ENCODE measurements around the gene ALAS1. TPM values are rescaled to one million over a fixed set of nuclear protein-coding genes. Genes with fewer than 3 reads are reported as not detected.

Gene ALAS1
- total RNA-seq, 1 experiment from 2014 or later = 53.1 TPM

DNA sequence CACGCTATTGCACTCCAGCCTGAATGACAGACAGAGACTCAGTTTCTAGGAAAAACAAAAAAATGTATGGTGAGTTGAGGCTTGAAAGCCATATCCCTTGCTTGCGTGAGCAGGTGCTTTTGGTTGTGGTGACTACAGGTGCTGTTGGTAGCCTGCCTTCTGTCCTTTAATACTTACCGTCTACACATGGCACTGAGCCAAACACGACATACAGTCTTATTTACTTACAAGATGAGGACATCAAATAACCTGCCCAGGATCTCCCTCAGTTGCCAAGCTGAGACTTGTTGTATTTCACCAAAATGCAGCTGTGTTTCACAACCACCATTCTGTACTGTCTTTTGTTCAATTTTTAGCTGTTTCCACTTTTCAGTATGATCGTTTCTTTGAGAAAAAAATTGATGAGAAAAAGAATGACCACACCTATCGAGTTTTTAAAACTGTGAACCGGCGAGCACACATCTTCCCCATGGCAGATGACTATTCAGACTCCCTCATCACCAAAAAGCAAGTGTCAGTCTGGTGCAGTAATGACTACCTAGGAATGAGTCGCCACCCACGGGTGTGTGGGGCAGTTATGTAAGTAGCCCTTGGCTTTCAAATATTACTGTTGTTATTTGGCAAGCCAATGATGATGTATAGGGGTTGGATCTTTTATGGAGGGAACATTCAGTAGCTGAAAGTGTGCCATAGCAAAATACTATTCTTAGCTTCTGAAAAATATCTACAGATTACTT, 6.5 kb downstream of the ALAS1 start:
- no TSS peak for BruUV-seq (replicated peaks)
- no peak overlapping the region for H3K27ac Mint-ChIP-seq (ENCODE audit: unreplicated experiment)
- no peak for DNase-seq
- ChIA-PET CTCF (no interaction called here), POLR2A (interaction anchor here (0.7 kb wide), 1 partner anchor 39 kb away, joined by 3 read pairs; no protein-coding TSS in a partner anchor)
- Histone ChIP-seq H3K9me3 (no peaks in the 10 kb centered on the region), H3K4me3 (ENCODE audit: low read depth, low read length) (no peak overlapping the region), H3K4me1 (peaks cover 3% of the 10 kb centered on the region), H3K27me3 (replicated peaks; ENCODE audit: control insufficient read depth, insufficient read depth, low read length) (no peaks in the 10 kb centered on the region), H3K36me3 (ENCODE audit: control insufficient read depth, insufficient read depth, low read length) (no peaks in the 10 kb centered on the region; the same call in none of the 2 replicates)
- H3K36me3 Mint-ChIP-seq (ENCODE audit: insufficient read depth, unreplicated experiment) = peaks cover 92% of the 10 kb centered on the region
- H3K4me1 Mint-ChIP-seq (ENCODE audit: low read depth, unreplicated experiment) = no peaks in the 10 kb centered on the region
- TF ChIP-seq, protein P1, sequence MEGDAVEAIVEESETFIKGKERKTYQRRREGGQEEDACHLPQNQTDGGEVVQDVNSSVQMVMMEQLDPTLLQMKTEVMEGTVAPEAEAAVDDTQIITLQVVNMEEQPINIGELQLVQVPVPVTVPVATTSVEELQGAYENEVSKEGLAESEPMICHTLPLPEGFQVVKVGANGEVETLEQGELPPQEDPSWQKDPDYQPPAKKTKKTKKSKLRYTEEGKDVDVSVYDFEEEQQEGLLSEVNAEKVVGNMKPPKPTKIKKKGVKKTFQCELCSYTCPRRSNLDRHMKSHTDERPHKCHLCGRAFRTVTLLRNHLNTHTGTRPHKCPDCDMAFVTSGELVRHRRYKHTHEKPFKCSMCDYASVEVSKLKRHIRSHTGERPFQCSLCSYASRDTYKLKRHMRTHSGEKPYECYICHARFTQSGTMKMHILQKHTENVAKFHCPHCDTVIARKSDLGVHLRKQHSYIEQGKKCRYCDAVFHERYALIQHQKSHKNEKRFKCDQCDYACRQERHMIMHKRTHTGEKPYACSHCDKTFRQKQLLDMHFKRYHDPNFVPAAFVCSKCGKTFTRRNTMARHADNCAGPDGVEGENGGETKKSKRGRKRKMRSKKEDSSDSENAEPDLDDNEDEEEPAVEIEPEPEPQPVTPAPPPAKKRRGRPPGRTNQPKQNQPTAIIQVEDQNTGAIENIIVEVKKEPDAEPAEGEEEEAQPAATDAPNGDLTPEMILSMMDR (IDR thresholded peaks at IDR 0.05; ENCODE audit: insufficient read depth in 1 of 2, low read depth in 1 of 2, low read length in 1 of 2, severe bottlenecking in 1 of 2, unreplicated experiment in 1 of 2) = no peak
- no peaks in the 10 kb centered on the region for H3K9me3 Mint-ChIP-seq (ENCODE audit: unreplicated experiment)
- intact Hi-C loops (cut with micrococcal nuclease; ENCODE audit: unreplicated experiment) = no loop called here
- H3K27me3 Mint-ChIP-seq (ENCODE audit: insufficient read depth, unreplicated experiment) = no peaks in the 10 kb centered on the region
- no peak overlapping the region for H3K4me3 Mint-ChIP-seq (ENCODE audit: unreplicated experiment)

DNA sequence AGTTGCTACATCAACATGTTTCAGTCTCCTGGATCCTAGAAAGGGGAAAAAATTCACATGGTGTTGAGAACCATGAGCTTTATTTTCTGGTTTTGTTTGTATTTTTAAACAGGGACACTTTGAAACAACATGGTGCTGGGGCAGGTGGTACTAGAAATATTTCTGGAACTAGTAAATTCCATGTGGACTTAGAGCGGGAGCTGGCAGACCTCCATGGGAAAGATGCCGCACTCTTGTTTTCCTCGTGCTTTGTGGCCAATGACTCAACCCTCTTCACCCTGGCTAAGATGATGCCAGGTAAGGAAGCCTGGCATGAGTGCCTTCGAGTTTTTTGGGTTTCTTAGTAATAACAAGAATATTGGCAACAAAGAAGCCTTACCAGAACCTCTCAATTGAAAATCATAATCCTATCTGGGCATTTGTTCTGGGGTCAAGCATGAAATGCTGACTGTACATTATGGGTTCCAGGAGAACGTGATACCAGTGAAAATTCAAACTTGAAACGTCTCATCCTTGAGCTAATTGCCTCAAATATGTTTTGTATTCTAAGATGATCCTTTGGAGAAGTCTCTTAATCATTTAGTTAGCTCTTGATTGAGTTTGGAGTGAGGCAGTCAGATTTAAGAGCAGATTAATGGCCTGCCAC, 7.9 kb downstream of the ALAS1 start:
- no peaks in the 10 kb centered on the region; the same call in none of the 2 replicates for H3K36me3 ChIP-seq (ENCODE audit: control insufficient read depth, insufficient read depth, low read length)

DNA sequence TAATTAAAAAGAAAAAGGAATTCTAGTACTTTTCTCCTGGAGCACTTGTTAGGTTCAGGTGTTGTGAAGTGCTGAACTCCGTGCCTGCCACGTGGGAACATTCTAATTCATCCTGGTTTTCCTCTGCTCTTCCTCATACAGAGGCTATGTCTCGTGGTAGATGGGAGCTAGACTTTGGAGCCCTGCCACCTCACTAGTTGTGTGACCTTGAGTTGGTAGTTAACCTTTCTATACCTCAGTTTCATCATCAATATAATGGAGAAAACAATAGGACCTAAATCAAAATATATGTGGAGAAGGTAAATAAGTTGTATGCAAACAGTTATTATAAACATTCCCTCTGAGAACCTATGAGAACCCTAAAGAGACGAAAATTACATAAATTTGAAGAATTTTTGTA, 10.6 kb downstream of the ALAS1 start:
- H3K27me3 Mint-ChIP-seq (ENCODE audit: insufficient read depth, unreplicated experiment) = no peaks in the 10 kb centered on the region
- ChIA-PET POLR2A (no interaction called here), CTCF (interaction anchor here (1.5 kb wide), 1 partner anchor 23 kb away, joined by 3 read pairs; no protein-coding TSS in a partner anchor)
- Histone ChIP-seq H3K36me3 (ENCODE audit: control insufficient read depth, insufficient read depth, low read length) (peaks cover 10% of the 10 kb centered on the region), H3K4me3 (ENCODE audit: low read depth, low read length) (no peak overlapping the region), H3K4me1 (peaks cover 13% of the 10 kb centered on the region), H3K9me3 (no peaks in the 10 kb centered on the region), H3K27me3 (replicated peaks; ENCODE audit: control insufficient read depth, insufficient read depth, low read length) (no peaks in the 10 kb centered on the region)
- H3K9me3 Mint-ChIP-seq (ENCODE audit: unreplicated experiment) = no peaks in the 10 kb centered on the region
- TF ChIP-seq, protein P1 (IDR thresholded peaks at IDR 0.05; ENCODE audit: insufficient read depth in 1 of 2, low read depth in 1 of 2, low read length in 1 of 2, severe bottlenecking in 1 of 2, unreplicated experiment in 1 of 2) = no peak
- no peak overlapping the region for H3K4me3 Mint-ChIP-seq (ENCODE audit: unreplicated experiment)
- H3K36me3 Mint-ChIP-seq (ENCODE audit: insufficient read depth, unreplicated experiment) = peaks cover 95% of the 10 kb centered on the region
- BruUV-seq (replicated peaks) = no TSS peak
- DNase-seq = no peak
- intact Hi-C loops (cut with micrococcal nuclease; ENCODE audit: unreplicated experiment) = no loop called here
- peaks cover 9% of the 10 kb centered on the region for H3K4me1 Mint-ChIP-seq (ENCODE audit: low read depth, unreplicated experiment)
- no peak overlapping the region for H3K27ac Mint-ChIP-seq (ENCODE audit: unreplicated experiment)

More for the DNA sequence above, 7.9 kb downstream of the ALAS1 start:
- POLR2A ChIA-PET = no interaction called here
- no TSS peak for BruUV-seq (replicated peaks)
- Mint-ChIP-seq H3K9me3 (ENCODE audit: unreplicated experiment) (no peaks in the 10 kb centered on the region), H3K4me3 (ENCODE audit: unreplicated experiment) (no peak overlapping the region), H3K4me1 (ENCODE audit: low read depth, unreplicated experiment) (peaks cover 9% of the 10 kb centered on the region), H3K27me3 (ENCODE audit: insufficient read depth, unreplicated experiment) (no peaks in the 10 kb centered on the region), H3K36me3 (ENCODE audit: insufficient read depth, unreplicated experiment) (peaks cover 97% of the 10 kb centered on the region), H3K27ac (ENCODE audit: unreplicated experiment) (no peak overlapping the region)
- H3K27me3 ChIP-seq (replicated peaks; ENCODE audit: control insufficient read depth, insufficient read depth, low read length) = no peaks in the 10 kb centered on the region
- TF ChIP-seq, protein P1 (IDR thresholded peaks at IDR 0.05; ENCODE audit: insufficient read depth in 1 of 2, low read depth in 1 of 2, low read length in 1 of 2, severe bottlenecking in 1 of 2, unreplicated experiment in 1 of 2) = no peak
- no peak for DNase-seq
- intact Hi-C loops (cut with micrococcal nuclease; ENCODE audit: unreplicated experiment) = no loop called here
- H3K4me1 ChIP-seq = peaks cover 10% of the 10 kb centered on the region
- CTCF ChIA-PET = no interaction called here
- H3K4me3 ChIP-seq (ENCODE audit: low read depth, low read length) = no peak overlapping the region
- no peaks in the 10 kb centered on the region for H3K9me3 ChIP-seq

Data from Caco-2 (cell line).